ENCODE data around the gene EMID1. TPM values are rescaled to one million over a fixed set of nuclear protein-coding genes. Genes with fewer than 3 reads are reported as not detected.

EMID1 gene
- total and polyA plus RNA-seq, 7 donors: 0.13 to 1.3 (median 0.58) TPM

GRCh38 chr22:29158546-29158945, 47.1 kb upstream of the EMID1 start:
- H3K4me1 ChIP-seq: peaks cover 9% of the 10 kb centered on the region
- H3K4me3 ChIP-seq: no peak overlapping the region
- 85 to 94% (median 85%) methylated on average over 5 of the region's 5 CpGs for WGBS, 3 donors
- no peaks in the 10 kb centered on the region for H3K27me3 ChIP-seq (ENCODE audit: insufficient read depth in 3 of 3, low read length in 2 of 3)
- no peak for DNase-seq
- no peak overlapping the region for H3K27ac ChIP-seq
- no peaks in the 10 kb centered on the region for H3K9me3 ChIP-seq
- H3K36me3 ChIP-seq (ENCODE audit: insufficient read depth in 1 of 2, low read depth in 1 of 2): no peaks in the 10 kb centered on the region
- no peak for TF ChIP-seq CTCF (IDR thresholded peaks at IDR 0.05)
- intact Hi-C loops (cut with DNase I): loop anchor here in 1 of 2 donors (10.0 kb wide), 1 partner anchor 304 kb away; no protein-coding TSS in a partner anchor
- ATAC-seq: no peak

- Histone ChIP-seq H3K27me3 (ENCODE audit: insufficient read depth in 3 of 3, low read length in 2 of 3) (no peaks in the 10 kb centered on the region), H3K36me3 (ENCODE audit: insufficient read depth in 1 of 2, low read depth in 1 of 2) (no peaks in the 10 kb centered on the region), H3K4me1 (no peaks in the 10 kb centered on the region), H3K4me3 (no peak overlapping the region), H3K9me3 (no peaks in the 10 kb centered on the region), H3K27ac (no peak overlapping the region)
- no peak for TF ChIP-seq CTCF (IDR thresholded peaks at IDR 0.05)
- intact Hi-C loops (cut with DNase I): no loop called here
- 88 to 92% (median 90%) methylated on average over 13 of the region's 13 CpGs for WGBS, 3 donors
- DNase-seq (no peak), ATAC-seq (no peak)
Observed at GRCh38 chr22:29163808-29164207, 41.9 kb upstream of the EMID1 start.

GRCh38 chr22:29165321-29166060, 40.2 kb upstream of the EMID1 start:
- H3K36me3 ChIP-seq (ENCODE audit: insufficient read depth in 1 of 2, low read depth in 1 of 2): no peaks in the 10 kb centered on the region
- H3K9me3 ChIP-seq: no peaks in the 10 kb centered on the region
- no peak overlapping the region for H3K4me3 ChIP-seq
- no peak for DNase-seq
- H3K27ac ChIP-seq: no peak overlapping the region
- 79 to 81% (median 80%) methylated on average over 11 of the region's 11 CpGs for WGBS, 3 donors
- intact Hi-C loops (cut with DNase I): no loop called here
- no peaks in the 10 kb centered on the region for H3K27me3 ChIP-seq (ENCODE audit: insufficient read depth in 3 of 3, low read length in 2 of 3)
- no peak for ATAC-seq
- no peak for TF ChIP-seq CTCF (IDR thresholded peaks at IDR 0.05)
- no peaks in the 10 kb centered on the region for H3K4me1 ChIP-seq

- no peak overlapping the region for H3K27ac ChIP-seq
- intact Hi-C loops (cut with DNase I): no loop called here
- no peak for ATAC-seq
- no peaks in the 10 kb centered on the region for H3K36me3 ChIP-seq (ENCODE audit: insufficient read depth in 1 of 2, low read depth in 1 of 2)
- H3K9me3 ChIP-seq: no peaks in the 10 kb centered on the region
- DNase-seq: no peak
- H3K4me3 ChIP-seq: no peak overlapping the region
- 65 to 69% (median 67%) methylated on average over 6 of the region's 6 CpGs for WGBS, 3 donors
- H3K27me3 ChIP-seq (ENCODE audit: insufficient read depth in 3 of 3, low read length in 2 of 3): no peaks in the 10 kb centered on the region
- TF ChIP-seq CTCF (IDR thresholded peaks at IDR 0.05): no peak
- no peaks in the 10 kb centered on the region for H3K4me1 ChIP-seq
Observed at GRCh38 chr22:29166180-29166579, 39.5 kb upstream of the EMID1 start.

All from psoas muscle (tissue), 8 donors.